Testis (tissue), 2 donors: ENCODE results near the gene ZNF648.

ENCODE experiments used
- POLR2A ChIP-seq: fragments of 450-650 bp; IDR thresholded peaks from one replicate; pipeline ENCODE4 v1.6.1; 2017; ENCODE audit warnings: antibody characterized with exemption, mild to moderate bottlenecking, moderate library complexity
- TF ChIP-seq, protein P1 (sequence below), 3 experiments: fragments of 450-650 bp in 2 of 3; fragments of 200-600 bp in 1 of 3; sonication (generic) in 1 of 3; IDR thresholded peaks; one replicate each; pipeline ENCODE4 v1.5.1; 2016 to 2019; ENCODE audit warnings: antibody characterized with exemption in 3 of 3, mild to moderate bottlenecking in 2 of 3, moderate library complexity in 1 of 3

DNA sequence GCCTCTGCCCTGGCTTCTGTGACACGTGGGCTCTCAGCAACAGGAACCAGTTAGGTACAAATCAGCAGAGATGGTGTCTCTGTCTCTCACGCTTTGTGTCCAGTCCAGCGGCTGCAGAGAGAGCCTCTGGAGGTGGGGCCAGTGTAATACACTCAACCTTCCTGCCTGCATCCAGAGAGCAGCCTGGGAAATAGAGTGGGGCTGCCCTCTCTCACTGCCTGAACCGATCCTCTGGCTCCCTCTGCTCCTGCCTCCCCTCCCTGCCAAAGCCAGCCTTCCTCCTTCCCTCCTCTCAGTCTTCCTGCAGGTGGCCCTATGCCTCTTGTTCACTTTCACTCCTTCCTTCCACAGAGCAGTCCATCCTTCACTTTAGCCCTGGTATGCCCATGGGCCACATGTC is at the start of gene ZNF648:
- TF ChIP-seq, protein P1, sequence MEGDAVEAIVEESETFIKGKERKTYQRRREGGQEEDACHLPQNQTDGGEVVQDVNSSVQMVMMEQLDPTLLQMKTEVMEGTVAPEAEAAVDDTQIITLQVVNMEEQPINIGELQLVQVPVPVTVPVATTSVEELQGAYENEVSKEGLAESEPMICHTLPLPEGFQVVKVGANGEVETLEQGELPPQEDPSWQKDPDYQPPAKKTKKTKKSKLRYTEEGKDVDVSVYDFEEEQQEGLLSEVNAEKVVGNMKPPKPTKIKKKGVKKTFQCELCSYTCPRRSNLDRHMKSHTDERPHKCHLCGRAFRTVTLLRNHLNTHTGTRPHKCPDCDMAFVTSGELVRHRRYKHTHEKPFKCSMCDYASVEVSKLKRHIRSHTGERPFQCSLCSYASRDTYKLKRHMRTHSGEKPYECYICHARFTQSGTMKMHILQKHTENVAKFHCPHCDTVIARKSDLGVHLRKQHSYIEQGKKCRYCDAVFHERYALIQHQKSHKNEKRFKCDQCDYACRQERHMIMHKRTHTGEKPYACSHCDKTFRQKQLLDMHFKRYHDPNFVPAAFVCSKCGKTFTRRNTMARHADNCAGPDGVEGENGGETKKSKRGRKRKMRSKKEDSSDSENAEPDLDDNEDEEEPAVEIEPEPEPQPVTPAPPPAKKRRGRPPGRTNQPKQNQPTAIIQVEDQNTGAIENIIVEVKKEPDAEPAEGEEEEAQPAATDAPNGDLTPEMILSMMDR (IDR thresholded peaks at IDR 0.05): no peak
- no peak for TF ChIP-seq POLR2A
